ENCODE measurements around the gene ASB3.

ASB3 gene

GRCh38 chr2:53777134-53777533 lies 9.6 kb downstream of the ASB3 start:
- H3K36me3 ChIP-seq (replicated peaks; ENCODE audit: insufficient read depth, low read length): no peaks in the 10 kb centered on the region; the same call in 1 of the 2 replicates

GRCh38 chr2:53770264-53770663 lies 16.5 kb downstream of the ASB3 start:
- H2AFZ ChIP-seq (ENCODE audit: low read length): no peak overlapping the region
- H3K36me3 ChIP-seq (replicated peaks; ENCODE audit: insufficient read depth, low read length): no peaks in the 10 kb centered on the region; the same call in 1 of the 2 replicates
- H3K9me3 ChIP-seq (replicated peaks; ENCODE audit: insufficient read depth, low read length): no peaks in the 10 kb centered on the region
- H3F3A ChIP-seq (ENCODE audit: insufficient read depth, low read length): no peaks in the 10 kb centered on the region; the same call in none of the 2 replicates
- peaks cover 79% of the 10 kb centered on the region for H3K79me2 ChIP-seq (ENCODE audit: low read length)
- no peaks in the 10 kb centered on the region for H4K20me1 ChIP-seq (ENCODE audit: insufficient read depth, low read length)
- no peak for DNase-seq
- H3K4me1 ChIP-seq (ENCODE audit: low read length): peaks cover 21% of the 10 kb centered on the region
- no peak overlapping the region for H3K27ac ChIP-seq (ENCODE audit: low read length)
- H3K9ac ChIP-seq (ENCODE audit: low read length): no peak overlapping the region
- no peaks in the 10 kb centered on the region for H3K27me3 ChIP-seq (replicated peaks; ENCODE audit: insufficient read depth, low read length)
- no peak for TF ChIP-seq EZH2phosphoT487 (IDR thresholded peaks at IDR 0.05; ENCODE audit: low read length)
- no peak for TF ChIP-seq EZH2 (optimal IDR thresholded peaks at IDR 0.05; ENCODE audit: low read depth, low read length)
- TF ChIP-seq CTCF (IDR thresholded peaks at IDR 0.05; ENCODE audit: low read length): no peak
- H3K4me3 ChIP-seq (ENCODE audit: low read length): no peak overlapping the region
- no peaks in the 10 kb centered on the region for H3K9me2 ChIP-seq (replicated peaks; ENCODE audit: insufficient read depth, low read length)
- H3K4me2 ChIP-seq (ENCODE audit: low read depth, low read length): no peak overlapping the region

More at GRCh38 chr2:53777134-53777533, 9.6 kb downstream of the ASB3 start:
- no peak overlapping the region for H2AFZ ChIP-seq (ENCODE audit: low read length)
- H3K4me2 ChIP-seq (ENCODE audit: low read depth, low read length): no peak overlapping the region
- H3K79me2 ChIP-seq (ENCODE audit: low read length): peaks cover 94% of the 10 kb centered on the region
- no peaks in the 10 kb centered on the region for H3K27me3 ChIP-seq (replicated peaks; ENCODE audit: insufficient read depth, low read length)
- no peaks in the 10 kb centered on the region for H4K20me1 ChIP-seq (ENCODE audit: insufficient read depth, low read length)
- H3K4me3 ChIP-seq (ENCODE audit: low read length): no peak overlapping the region
- 0 out of 2 replicates have a peak, but pooled peaks cover 2% of the 10 kb centered on the region for H3F3A ChIP-seq (ENCODE audit: insufficient read depth, low read length)
- no peaks in the 10 kb centered on the region for H3K9me3 ChIP-seq (replicated peaks; ENCODE audit: insufficient read depth, low read length)
- DNase-seq: no peak
- no peak overlapping the region for H3K9ac ChIP-seq (ENCODE audit: low read length)
- no peaks in the 10 kb centered on the region for H3K9me2 ChIP-seq (replicated peaks; ENCODE audit: insufficient read depth, low read length)
- TF ChIP-seq EZH2 (optimal IDR thresholded peaks at IDR 0.05; ENCODE audit: low read depth, low read length) (no peak), EZH2phosphoT487 (IDR thresholded peaks at IDR 0.05; ENCODE audit: low read length) (no peak), CTCF (IDR thresholded peaks at IDR 0.05; ENCODE audit: low read length) (no peak)
- H3K4me1 ChIP-seq (ENCODE audit: low read length): no peaks in the 10 kb centered on the region; the same call in 1 of the 2 replicates
- no peak overlapping the region for H3K27ac ChIP-seq (ENCODE audit: low read length)

- peak overlapping the region; percentile 63; the same call in 1 of the 2 replicates for H3K4me2 ChIP-seq (ENCODE audit: low read depth, low read length)
These were observed 17.3 kb downstream of the ASB3 start for GRCh38 chr2:53769318-53769945.

More at GRCh38 chr2:53769318-53769945, 17.3 kb downstream of the ASB3 start:
- peak overlapping the region; percentile 85 for H3K4me3 ChIP-seq (ENCODE audit: low read length)
- TF ChIP-seq EZH2 (optimal IDR thresholded peaks at IDR 0.05; ENCODE audit: low read depth, low read length) (no peak), CTCF (IDR thresholded peaks at IDR 0.05; ENCODE audit: low read length) (no peak), EZH2phosphoT487 (IDR thresholded peaks at IDR 0.05; ENCODE audit: low read length) (no peak)
- H3K9me2 ChIP-seq (replicated peaks; ENCODE audit: insufficient read depth, low read length): no peaks in the 10 kb centered on the region
- H4K20me1 ChIP-seq (ENCODE audit: insufficient read depth, low read length): no peaks in the 10 kb centered on the region
- no peaks in the 10 kb centered on the region; the same call in none of the 2 replicates for H3F3A ChIP-seq (ENCODE audit: insufficient read depth, low read length)
- H3K27me3 ChIP-seq (replicated peaks; ENCODE audit: insufficient read depth, low read length): no peaks in the 10 kb centered on the region
- H3K4me1 ChIP-seq (ENCODE audit: low read length): peaks cover 21% of the 10 kb centered on the region
- no peak overlapping the region for H3K9ac ChIP-seq (ENCODE audit: low read length)
- H3K9me3 ChIP-seq (replicated peaks; ENCODE audit: insufficient read depth, low read length): no peaks in the 10 kb centered on the region
- no peak overlapping the region for H2AFZ ChIP-seq (ENCODE audit: low read length)
- no peak overlapping the region for H3K27ac ChIP-seq (ENCODE audit: low read length)
- H3K36me3 ChIP-seq (replicated peaks; ENCODE audit: insufficient read depth, low read length): no peaks in the 10 kb centered on the region
- peaks cover 71% of the 10 kb centered on the region for H3K79me2 ChIP-seq (ENCODE audit: low read length)
- DNase-seq: no peak

Data from MM.1S (cell line).